GM19240 (cell line): ENCODE data around the gene UBFD1.
"Not testable (repeated sequence)": the region's sequence is repeated elsewhere in the genome, so short reads cannot be mapped to it uniquely, and the experiment has no call there.

Experiments used
- DNase-seq: peaks from one replicate; pipeline ENCODE4 v3.0.0; 2011; ENCODE audit warnings: low spot score; ENCODE audit not compliant: insufficient read length

The UBFD1 gene

GRCh38 chr16:23556881-23557778 is at the start of gene UBFD1, which contains the start of gene EARS2:
TSS of gene UBFD1 (plus strand) at chr16:23557727. CDS start at chr16:23557743, 16 bp downstream.
TSS of gene EARS2 (minus strand) at chr16:23557350. CDS start at chr16:23557343, 7 bp downstream.
- DNase-seq = peak; percentile 83

- DNase-seq = no peak
Observed at GRCh38 chr16:23508589-23509440, 48.7 kb upstream of the UBFD1 start.

- DNase-seq = no peak
Observed at GRCh38 chr16:23509441-23509754, 48.1 kb upstream of the UBFD1 start.

- no peak for DNase-seq
Observed at GRCh38 chr16:23509782-23510163, 47.8 kb upstream of the UBFD1 start.

GRCh38 chr16:23510164-23510914 is 47.2 kb upstream of the UBFD1 start, which contains the start of gene GGA2:
TSS of gene GGA2 (minus strand) at chr16:23510494. CDS start at chr16:23510411, 83 bp downstream.
- DNase-seq = peak; percentile 59

- not testable (repeated sequence) for DNase-seq
Observed at GRCh38 chr16:23510915-23511270, 46.6 kb upstream of the UBFD1 start.

- DNase-seq = no peak
Observed at GRCh38 chr16:23511731-23512130, 45.8 kb upstream of the UBFD1 start.

GRCh38 chr16:23512168-23512695 is 45.3 kb upstream of the UBFD1 start:
- DNase-seq = no peak

- DNase-seq = no peak
Observed at GRCh38 chr16:23514381-23515152, 43.0 kb upstream of the UBFD1 start.

- no peak for DNase-seq
Observed at GRCh38 chr16:23515881-23516280, 41.6 kb upstream of the UBFD1 start.

- DNase-seq = no peak
Observed at GRCh38 chr16:23516366-23517137, 41.0 kb upstream of the UBFD1 start.

- no peak for DNase-seq
Observed at GRCh38 chr16:23518435-23518891, 39.1 kb upstream of the UBFD1 start.

GRCh38 chr16:23519282-23519681 is 38.2 kb upstream of the UBFD1 start:
- DNase-seq = no peak

GRCh38 chr16:23520500-23520899 is 37.0 kb upstream of the UBFD1 start:
- DNase-seq = no peak

- no peak for DNase-seq
Observed at GRCh38 chr16:23521037-23521743, 36.3 kb upstream of the UBFD1 start.

GRCh38 chr16:23521965-23522364 is 35.6 kb upstream of the UBFD1 start:
- DNase-seq = no peak

GRCh38 chr16:23523321-23523720 is 34.2 kb upstream of the UBFD1 start:
- no peak for DNase-seq

GRCh38 chr16:23523876-23524385 is 33.6 kb upstream of the UBFD1 start:
- no peak for DNase-seq

- DNase-seq = no peak
Observed at GRCh38 chr16:23524886-23525285, 32.6 kb upstream of the UBFD1 start.
